Measurements from ENCODE around the gene CDH18. TPM values are rescaled to one million over a fixed set of nuclear protein-coding genes. Genes with fewer than 3 reads are reported as not detected.

CDH18 gene
- total RNA-seq, 8 experiments from 2014 or later: 0.56 to 28.9 (median 5.3) TPM

GRCh38 chr5:19498852-19499251 lies 489.1 kb downstream of the CDH18 start:
- in situ Hi-C loops (cut with MboI; ENCODE audit: low pct_unique_long_range_greater_than_20kb in 2 of 9, low sequenced_read_pairs in 9 of 9, unreplicated experiment in 9 of 9): no loop called here
- no peaks in the 10 kb centered on the region for H3K4me1 ChIP-seq (replicated peaks in 1 of 2)
- ATAC-seq (replicated peaks in 6 of 8): peak in 1 of 8 experiments; percentile 46
- no peak overlapping the region for H3K4me3 ChIP-seq
- H3K27ac ChIP-seq: no peak overlapping the region
- 10 to 90% (median 65%) methylated on average over 1 to 2 of the region's 2 CpGs; no CpG with 5 or more reads in 3 of the 10 experiments for WGBS, 10 experiments

- in situ Hi-C loops (cut with MboI; ENCODE audit: low pct_unique_long_range_greater_than_20kb in 2 of 9, low sequenced_read_pairs in 9 of 9, unreplicated experiment in 9 of 9): no loop called here
- no peak overlapping the region for H3K27ac ChIP-seq
- no peak overlapping the region for H3K4me3 ChIP-seq
- 0 to 100% (median 72%) methylated on average over 2 to 3 of the region's 3 CpGs; no CpG with 5 or more reads in 1 of the 10 experiments for WGBS, 10 experiments
- no peak for ATAC-seq (replicated peaks in 6 of 8)
- H3K4me1 ChIP-seq (replicated peaks in 1 of 2): no peaks in the 10 kb centered on the region
Measured at GRCh38 chr5:19497229-19497815, 490.7 kb downstream of the CDH18 start.

- 0 to 100% (median 68%) methylated on average over 1 to 2 of the region's 2 CpGs; no CpG with 5 or more reads in 4 of the 10 experiments for WGBS, 10 experiments
- in situ Hi-C loops (cut with MboI; ENCODE audit: low pct_unique_long_range_greater_than_20kb in 2 of 9, low sequenced_read_pairs in 9 of 9, unreplicated experiment in 9 of 9): no loop called here
- peak in 3 of 8 experiments; percentile 16 to 84 (median 20) for ATAC-seq (replicated peaks in 6 of 8)
Measured at GRCh38 chr5:19496056-19496455, 491.9 kb downstream of the CDH18 start.

GRCh38 chr5:19492861-19493260 lies 495.1 kb downstream of the CDH18 start:
- ATAC-seq (replicated peaks in 6 of 8): no peak
- Histone ChIP-seq H3K4me3 (no peak overlapping the region), H3K27ac (no peak overlapping the region), H3K4me1 (replicated peaks in 1 of 2) (no peaks in the 10 kb centered on the region)
- 0 to 100% (median 91%) methylated on average over 1 of the region's 1 CpG; no CpG with 5 or more reads in 3 of the 10 experiments for WGBS, 10 experiments
- in situ Hi-C loops (cut with MboI; ENCODE audit: low pct_unique_long_range_greater_than_20kb in 2 of 9, low sequenced_read_pairs in 9 of 9, unreplicated experiment in 9 of 9): no loop called here

More at GRCh38 chr5:19496056-19496455, 491.9 kb downstream of the CDH18 start:
- Histone ChIP-seq H3K27ac (no peak overlapping the region), H3K4me3 (no peak overlapping the region), H3K4me1 (replicated peaks in 1 of 2) (no peaks in the 10 kb centered on the region)

- no peaks in the 10 kb centered on the region for H3K4me1 ChIP-seq (replicated peaks in 1 of 2)
- no peak overlapping the region for H3K27ac ChIP-seq
- in situ Hi-C loops (cut with MboI; ENCODE audit: low pct_unique_long_range_greater_than_20kb in 2 of 9, low sequenced_read_pairs in 9 of 9, unreplicated experiment in 9 of 9): no loop called here
- no peak for ATAC-seq (replicated peaks in 6 of 8)
- H3K4me3 ChIP-seq: no peak overlapping the region
- 0 to 100% (median 75%) methylated on average over 1 to 3 of the region's 3 CpGs; no CpG with 5 or more reads in 2 of the 10 experiments for WGBS, 10 experiments
Measured at GRCh38 chr5:19488786-19489185, 499.2 kb downstream of the CDH18 start.

GRCh38 chr5:19487480-19487879 lies 500.5 kb downstream of the CDH18 start:
- Histone ChIP-seq H3K4me3 (no peak overlapping the region), H3K4me1 (replicated peaks in 1 of 2) (no peaks in the 10 kb centered on the region), H3K27ac (no peak overlapping the region)
- in situ Hi-C loops (cut with MboI; ENCODE audit: low pct_unique_long_range_greater_than_20kb in 2 of 9, low sequenced_read_pairs in 9 of 9, unreplicated experiment in 9 of 9): no loop called here
- ATAC-seq (replicated peaks in 6 of 8): no peak

GRCh38 chr5:19479562-19479961 lies 508.4 kb downstream of the CDH18 start:
- in situ Hi-C loops (cut with MboI; ENCODE audit: low pct_unique_long_range_greater_than_20kb in 2 of 9, low sequenced_read_pairs in 9 of 9, unreplicated experiment in 9 of 9): no loop called here

GRCh38 chr5:19462019-19462418 lies 526.0 kb downstream of the CDH18 start:
- H3K4me3 ChIP-seq: no peak overlapping the region
- no peak overlapping the region for H3K27ac ChIP-seq
- ATAC-seq (replicated peaks in 6 of 8): no peak
- 0 to 100% (median 50%) methylated on average over 1 of the region's 1 CpG; no CpG with 5 or more reads in 2 of the 10 experiments for WGBS, 10 experiments
- H3K4me1 ChIP-seq (replicated peaks in 1 of 2): no peaks in the 10 kb centered on the region
- in situ Hi-C loops (cut with MboI; ENCODE audit: low pct_unique_long_range_greater_than_20kb in 2 of 9, low sequenced_read_pairs in 9 of 9, unreplicated experiment in 9 of 9): no loop called here

More at GRCh38 chr5:19479562-19479961, 508.4 kb downstream of the CDH18 start:
- peaks cover 0 to 3% of the 10 kb centered on the region in 2 donors for H3K4me1 ChIP-seq (replicated peaks in 1 of 2)
- no peak for ATAC-seq (replicated peaks in 6 of 8)
- 35 to 92% (median 69%) methylated on average over 2 to 5 of the region's 5 CpGs; no CpG with 5 or more reads in 2 of the 10 experiments for WGBS, 10 experiments
- no peak overlapping the region for H3K27ac ChIP-seq
- H3K4me3 ChIP-seq: no peak overlapping the region

- no peak for ATAC-seq (replicated peaks in 6 of 8)
- no peak overlapping the region for H3K4me3 ChIP-seq
- in situ Hi-C loops (cut with MboI; ENCODE audit: low pct_unique_long_range_greater_than_20kb in 2 of 9, low sequenced_read_pairs in 9 of 9, unreplicated experiment in 9 of 9): no loop called here
- no peaks in the 10 kb centered on the region for H3K4me1 ChIP-seq (replicated peaks in 1 of 2)
- no peak overlapping the region for H3K27ac ChIP-seq
- 0 to 100% (median 89%) methylated on average over 2 to 3 of the region's 3 CpGs; no CpG with 5 or more reads in 1 of the 10 experiments for whole genome bisulfite sequencing, 10 experiments
Measured at GRCh38 chr5:19424506-19424905, 563.5 kb downstream of the CDH18 start.
